OCI-LY3 (cell line): ENCODE measurements around the gene KIFC1.
"Not testable (repeated sequence)": the region's sequence is repeated elsewhere in the genome, so short reads cannot be mapped to it uniquely, and the experiment has no call there.

Source experiments
- H2AFZ ChIP-seq: fragments of 200-600, 300-600 bp; shearing (Covaris generic); 2 replicates; pipeline ENCODE4 v1.6.0; 2014; ENCODE audit warnings: antibody characterized with exemption, low read depth, low read length
- H3K27ac ChIP-seq: fragments of 200-600, 300-600 bp; sonication (generic); 2 replicates; pipeline ENCODE4 v1.5.1; 2014; ENCODE audit warnings: mild to moderate bottlenecking, low read length, moderate library complexity, mixed read lengths
- H3K27me3 ChIP-seq: fragments of 200-600, 300-600 bp; sonication (generic); 2 replicates; pipeline ENCODE4 v1.6.1; 2014; ENCODE audit warnings: low read depth, low read length, mixed read lengths
- H3K36me3 ChIP-seq: fragments of 200-600, 300-600 bp; sonication (generic); replicated peaks from 2 replicates; pipeline ENCODE3; 2014; ENCODE audit warnings: low read depth, low read length, mixed read lengths
- H3K4me1 ChIP-seq: fragments of 300-600, 200-600 bp; sonication (generic); 2 replicates; pipeline ENCODE4 v1.6.1; 2014; ENCODE audit warnings: low read length, mixed read lengths
- H3K4me2 ChIP-seq: fragments of 200-600, 300-600 bp; sonication (generic); 2 replicates; pipeline ENCODE4 v1.6.1; 2014; ENCODE audit warnings: low read length, mixed read lengths
- H3K4me3 ChIP-seq: fragments of 300-600, 200-600 bp; sonication (generic); 2 replicates; pipeline ENCODE4 v1.5.1; 2014; ENCODE audit warnings: antibody characterized with exemption, mild to moderate bottlenecking, low read length, moderate library complexity
- H3K79me2 ChIP-seq: fragments of 300-600, 200-600 bp; shearing (Covaris generic); 2 replicates; pipeline ENCODE4 v1.6.1; 2014; ENCODE audit warnings: mild to moderate bottlenecking, low read length, mixed read lengths
- H3K9ac ChIP-seq: fragments of 300-600, 200-600 bp; shearing (Covaris generic); 2 replicates; pipeline ENCODE4 v1.6.0; 2014; ENCODE audit warnings: mild to moderate bottlenecking, low read length, moderate library complexity
- H3K9me3 ChIP-seq: fragments of 200-600, 300-600 bp; shearing (Covaris generic); 2 replicates; pipeline ENCODE4 v1.6.1; 2014; ENCODE audit warnings: low read length, mixed read lengths; ENCODE audit not compliant: insufficient read depth
- H4K20me1 ChIP-seq: fragments of 200-600, 300-600 bp; sonication (generic); 2 replicates; pipeline ENCODE4 v1.6.1; 2016; ENCODE audit warnings: low read length, mixed read lengths; ENCODE audit not compliant: insufficient read depth
- CTCF ChIP-seq: fragments of 200-600, 300-600 bp; sonication (generic); IDR thresholded peaks from 2 replicates; pipeline ENCODE4 v1.5.1; 2014; ENCODE audit warnings: antibody characterized with exemption, low read length, low read depth
- EZH2phosphoT487 ChIP-seq: fragments of 200-600 bp; shearing (Covaris generic); IDR thresholded peaks from 2 replicates; pipeline ENCODE4 v1.6.1; 2018; ENCODE audit warnings: antibody characterized with exemption, mixed run types, low read depth

KIFC1 gene

DNA sequence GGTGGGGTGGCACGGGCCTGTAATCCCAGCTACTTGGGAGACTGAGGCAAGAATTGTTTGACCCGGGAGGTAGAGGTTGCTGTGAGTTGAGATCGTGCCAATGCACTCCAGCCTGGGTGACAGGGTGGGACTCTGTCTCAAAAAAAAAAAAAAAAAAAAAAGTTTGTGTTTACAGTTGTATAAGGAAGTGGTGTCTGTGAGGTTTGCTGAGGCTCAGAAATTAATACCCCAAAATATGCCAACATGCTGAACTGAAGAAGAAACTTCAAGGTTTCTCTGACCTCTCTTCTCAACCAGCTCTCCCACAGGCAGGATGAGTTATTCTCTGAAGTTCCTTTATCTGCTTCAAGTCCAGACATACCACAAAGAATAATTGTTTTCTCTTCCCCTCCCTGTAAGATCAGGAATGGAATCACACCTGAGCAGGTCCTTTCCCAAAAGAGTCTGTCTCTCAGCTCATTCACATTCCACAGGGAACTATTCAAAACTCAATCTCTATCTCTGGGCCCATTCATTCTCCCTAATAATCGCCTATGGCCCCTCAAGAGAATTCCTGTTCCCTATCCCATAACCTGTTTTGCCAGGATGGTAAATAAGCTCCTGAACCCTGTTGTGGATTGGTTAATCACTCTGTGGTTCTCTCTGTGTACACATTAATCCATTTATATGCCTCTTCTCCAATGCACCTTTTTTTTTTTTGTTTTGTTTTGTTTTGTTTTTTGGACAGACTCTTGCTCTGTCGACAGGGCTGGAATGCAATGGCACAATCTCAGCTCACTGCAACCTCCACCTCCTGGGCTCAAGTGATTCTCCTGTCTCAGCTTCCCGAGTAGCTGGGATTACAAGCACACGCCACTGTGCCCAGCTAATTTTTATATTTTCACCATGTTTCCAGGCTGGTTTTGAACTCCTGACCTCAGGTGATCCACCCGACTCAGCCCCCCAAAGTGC is 17.4 kb upstream of the KIFC1 start:
- H3K36me3 ChIP-seq: no peaks in the 10 kb centered on the region
- H3K9me3 ChIP-seq: no peaks in the 10 kb centered on the region
- no peaks in the 10 kb centered on the region for H3K79me2 ChIP-seq
- TF ChIP-seq CTCF (no peak), EZH2phosphoT487 (no peak)
- H2AFZ ChIP-seq: no peak overlapping the region
- no peak overlapping the region for H3K4me3 ChIP-seq
- no peaks in the 10 kb centered on the region for H3K4me1 ChIP-seq
- H3K27ac ChIP-seq: no peak overlapping the region
- H3K27me3 ChIP-seq: no peaks in the 10 kb centered on the region
- H3K9ac ChIP-seq: no peak overlapping the region
- no peak overlapping the region for H3K4me2 ChIP-seq
- no peaks in the 10 kb centered on the region for H4K20me1 ChIP-seq

DNA sequence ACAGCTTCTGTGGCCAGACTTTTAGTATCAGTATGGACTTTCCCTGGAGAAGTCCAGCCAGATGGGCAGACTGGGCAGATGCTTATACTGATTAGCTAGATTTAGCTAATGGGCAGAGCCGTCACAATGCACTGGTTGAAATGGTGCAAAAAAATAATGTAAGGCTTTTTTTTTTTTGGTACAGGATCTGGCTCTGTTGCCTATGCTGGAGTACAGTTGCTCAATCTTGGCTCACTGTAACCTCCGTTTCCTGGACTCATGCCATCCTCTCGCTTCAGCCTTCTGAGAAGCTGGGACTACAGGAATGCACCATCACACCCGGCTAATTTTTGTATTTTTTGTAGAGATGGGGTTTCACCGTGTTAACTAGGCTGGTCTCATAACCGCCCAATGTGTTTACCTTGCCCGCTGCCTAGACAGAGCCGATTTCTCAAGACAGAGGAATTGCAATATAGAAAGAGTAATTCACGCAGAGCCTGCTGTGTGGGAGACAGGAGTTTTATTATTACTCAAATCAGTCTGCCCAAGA is 16.4 kb upstream of the KIFC1 start:
- H3K27me3 ChIP-seq: no peaks in the 10 kb centered on the region
- H3K9me3 ChIP-seq: no peaks in the 10 kb centered on the region
- no peak overlapping the region for H2AFZ ChIP-seq
- no peak overlapping the region for H3K9ac ChIP-seq
- H3K36me3 ChIP-seq: no peaks in the 10 kb centered on the region
- TF ChIP-seq CTCF (no peak), EZH2phosphoT487 (no peak)
- H3K27ac ChIP-seq: no peak overlapping the region
- no peak overlapping the region for H3K4me3 ChIP-seq
- H3K4me2 ChIP-seq: no peak overlapping the region
- H3K79me2 ChIP-seq: no peaks in the 10 kb centered on the region
- no peaks in the 10 kb centered on the region for H3K4me1 ChIP-seq
- H4K20me1 ChIP-seq: no peaks in the 10 kb centered on the region

- no peaks in the 10 kb centered on the region for H3K4me1 ChIP-seq
- H3K4me3 ChIP-seq: no peak overlapping the region
- H3K27me3 ChIP-seq: no peaks in the 10 kb centered on the region
- H3K9me3 ChIP-seq: no peaks in the 10 kb centered on the region
- no peak overlapping the region for H3K4me2 ChIP-seq
- no peak for TF ChIP-seq EZH2phosphoT487
- no peak for TF ChIP-seq CTCF
- H3K27ac ChIP-seq: no peak overlapping the region
- no peaks in the 10 kb centered on the region for H4K20me1 ChIP-seq
- H3K9ac ChIP-seq: no peak overlapping the region
- H3K79me2 ChIP-seq: no peaks in the 10 kb centered on the region
- H3K36me3 ChIP-seq: no peaks in the 10 kb centered on the region
- H2AFZ ChIP-seq: no peak overlapping the region
These were observed 14.5 kb upstream of the KIFC1 start for GRCh38 chr6:33377171-33377570.

- not testable (repeated sequence) for H3K9ac ChIP-seq, H4K20me1 ChIP-seq, H3K9me3 ChIP-seq, H2AFZ ChIP-seq, H3K4me3 ChIP-seq, H3K4me2 ChIP-seq, H3K4me1 ChIP-seq, H3K36me3 ChIP-seq, H3K79me2 ChIP-seq, H3K27ac ChIP-seq, H3K27me3 ChIP-seq
These were observed 12.4 kb upstream of the KIFC1 start for GRCh38 chr6:33379184-33379583.
